ENCODE results near the gene TMEM87B. TPM values are rescaled to one million over a fixed set of nuclear protein-coding genes. Genes with fewer than 3 reads are reported as not detected.

The TMEM87B gene
- total and polyA plus RNA-seq, 2 of the 8 experiments (the other 6 are each of a cell fraction or from before 2014, with no cell fraction given): 7.2 to 9.0 TPM

GRCh38 chr2:112142525-112143078 is 87.5 kb downstream of the TMEM87B start:
- H4K91ac ChIP-seq (replicated peaks; ENCODE audit: insufficient read length, low read length): no peak overlapping the region
- H3K14ac ChIP-seq (ENCODE audit: insufficient read length): no peak overlapping the region
- H3K4ac ChIP-seq (replicated peaks; ENCODE audit: insufficient read length, low read depth, low read length): no peak overlapping the region
- no peak overlapping the region for H3K9ac ChIP-seq (replicated peaks in 1 of 4; ENCODE audit: extremely low read depth in 1 of 4, low read depth in 3 of 4, low read length in 3 of 4)
- H2BK15ac ChIP-seq (ENCODE audit: low read length): no peak overlapping the region
- H2AFZ ChIP-seq (ENCODE audit: low read length): no peak overlapping the region
- DNase-seq (ENCODE audit: low read depth in 1 of 2, low spot score in 2 of 2) (peak in 1 of 2 experiments; percentile 39), FAIRE-seq (no peak)
- no peak overlapping the region for H3K23ac ChIP-seq (ENCODE audit: insufficient read length)
- no peak overlapping the region for H2BK5ac ChIP-seq (ENCODE audit: low read depth, low read length)
- ChIA-PET POLR2A (ENCODE audit: partially characterized antibody) (no interaction called here), CTCF (ENCODE audit: partially characterized antibody) (no interaction called here)
- no peak overlapping the region for H3K18ac ChIP-seq (ENCODE audit: extremely low read depth, low read length)
- H3K4me1 ChIP-seq (replicated peaks in 1 of 4; ENCODE audit: control insufficient read depth in 3 of 4, insufficient read depth in 4 of 4, low read length in 3 of 4): peaks cover 0 to 6% (median 5%) of the 10 kb centered on the region in 4 experiments; a peak in 4 of 7 replicates
- H3K27me3 ChIP-seq (replicated peaks in 1 of 4; ENCODE audit: control insufficient read depth in 3 of 4, extremely low read depth in 1 of 4, insufficient read depth in 3 of 4, low read length in 3 of 4): peaks cover 22 to 49% (median 35%) of the 10 kb centered on the region in 4 experiments
- 89% methylated on average over 8 of the region's 8 CpGs; no CpG with 5 or more reads in 1 of the 2 experiments for WGBS, 2 experiments (ENCODE audit: extremely low coverage in 1 of 2, insufficient coverage in 1 of 2, insufficient read length in 1 of 2, insufficient replicate concordance in 2 of 2, low coverage in 1 of 2, low lambda C conversion rate in 2 of 2, missing lambda C conversion rate in 1 of 2)
- no peak overlapping the region for H3K56ac ChIP-seq (replicated peaks; ENCODE audit: insufficient read length, low read depth, low read length)
- no peak overlapping the region for H4K8ac ChIP-seq (ENCODE audit: extremely low read depth, insufficient read depth, low read length)
- H3K23me2 ChIP-seq (ENCODE audit: low read depth, low read length): peaks cover 10% of the 10 kb centered on the region; the same call in 1 of the 2 replicates
- no peak overlapping the region for H3K4me3 ChIP-seq (ENCODE audit: extremely low read depth in 1 of 4, insufficient read depth in 2 of 4, low read depth in 3 of 4, low read length in 4 of 4)
- H4K20me1 ChIP-seq (replicated peaks in 1 of 2; ENCODE audit: control insufficient read depth in 1 of 2, insufficient read depth in 2 of 2, low read length in 2 of 2): peaks cover 0 to 2% of the 10 kb centered on the region in 2 experiments
- no peak for TF ChIP-seq TAF1 (IDR thresholded peaks at IDR 0.05; ENCODE audit: low read depth, low read length)
- TF ChIP-seq HDAC2 (IDR thresholded peaks at IDR 0.05; ENCODE audit: borderline replicate concordance in 1 of 2, low read depth in 2 of 2, low read length in 2 of 2): no peak
- no peak for TF ChIP-seq KDM1A (IDR thresholded peaks at IDR 0.05; ENCODE audit: borderline replicate concordance, low read length)
- TF ChIP-seq CBX5 (IDR thresholded peaks at IDR 0.05; ENCODE audit: low read depth, low read length): no peak
- no peaks in the 10 kb centered on the region for H3K9me3 ChIP-seq (ENCODE audit: insufficient read depth in 2 of 2, low read depth in 1 of 2, low read length in 1 of 2)
- H4K5ac ChIP-seq (ENCODE audit: insufficient read length, low read depth, low read length): no peak overlapping the region
- H3K79me1 ChIP-seq (ENCODE audit: low read depth, low read length): no peaks in the 10 kb centered on the region
- no peak overlapping the region for H3K4me2 ChIP-seq (ENCODE audit: insufficient read depth in 1 of 2, low read depth in 2 of 2, low read length in 2 of 2)
- H3K27ac ChIP-seq (ENCODE audit: low read depth, low read length): no peak overlapping the region
- H2BK120ac ChIP-seq (replicated peaks; ENCODE audit: low read depth, low read length): no peak overlapping the region
- H2BK20ac ChIP-seq (ENCODE audit: low read length): no peak overlapping the region
- no peaks in the 10 kb centered on the region for H3K36me3 ChIP-seq (ENCODE audit: control insufficient read depth in 2 of 4, insufficient read depth in 4 of 4, low read length in 3 of 4)
- no peaks in the 10 kb centered on the region for H3K79me2 ChIP-seq (ENCODE audit: control insufficient read depth in 1 of 2, insufficient read depth in 2 of 2, low read length in 2 of 2)
- no peak overlapping the region; the same call in 1 of the 2 replicates for H2BK12ac ChIP-seq (ENCODE audit: low read depth, low read length)
- H2AK5ac ChIP-seq (ENCODE audit: low read depth, low read length): no peak overlapping the region

Data from H1 (cell line).